ENCODE measurements around the gene TBXAS1.
A peak's percentile ranks its signal among the peaks of the same experiment; 100 is the strongest.

GRCh38 chr7:140003913-140004382 lies 174.9 kb downstream of the TBXAS1 start:
- TF ChIP-seq CTCF (IDR thresholded peaks at IDR 0.05; ENCODE audit: low read depth, low read length, missing input control), result peak; percentile 39
- no peak for TF ChIP-seq HNF4A (conservative IDR thresholded peaks at IDR 0.05)
- no peak for TF ChIP-seq TAF1 (conservative IDR thresholded peaks at IDR 0.05)
- TF ChIP-seq MAX (IDR thresholded peaks at IDR 0.05), result no peak
- no peak for TF ChIP-seq FOXA1 (IDR thresholded peaks at IDR 0.05)
- TF ChIP-seq JUND (IDR thresholded peaks at IDR 0.05), result no peak
- TF ChIP-seq SP1 (IDR thresholded peaks at IDR 0.05), result no peak
- no peak for TF ChIP-seq ZBTB33 (IDR thresholded peaks at IDR 0.05)
- no peak for TF ChIP-seq REST (IDR thresholded peaks at IDR 0.05)
- peak; percentile 73 to 80 for TF ChIP-seq RAD21 (IDR thresholded peaks at IDR 0.05)
- no peak for TF ChIP-seq NR2F2 (IDR thresholded peaks at IDR 0.05)
- TF ChIP-seq YY1 (IDR thresholded peaks at IDR 0.05), result no peak
- no peak for TF ChIP-seq EGR1 (IDR thresholded peaks at IDR 0.05; ENCODE audit: low read depth in 2 of 2)

All from liver (tissue), 3 donors.